GM21717 (cell line): ENCODE data around the gene DDX20.

ENCODE experiments used
- ATAC-seq: cut with Tn5 transposase; IDR thresholded peaks from one replicate; pipeline ENCODE4 v1.9.1; 2021; ENCODE audit warnings: mild to moderate bottlenecking, moderate library complexity; ENCODE audit not compliant: unreplicated experiment

DDX20 gene

GRCh38 chr1:111746614-111746999, 9.1 kb upstream of the DDX20 start:
- no peak for ATAC-seq

DNA sequence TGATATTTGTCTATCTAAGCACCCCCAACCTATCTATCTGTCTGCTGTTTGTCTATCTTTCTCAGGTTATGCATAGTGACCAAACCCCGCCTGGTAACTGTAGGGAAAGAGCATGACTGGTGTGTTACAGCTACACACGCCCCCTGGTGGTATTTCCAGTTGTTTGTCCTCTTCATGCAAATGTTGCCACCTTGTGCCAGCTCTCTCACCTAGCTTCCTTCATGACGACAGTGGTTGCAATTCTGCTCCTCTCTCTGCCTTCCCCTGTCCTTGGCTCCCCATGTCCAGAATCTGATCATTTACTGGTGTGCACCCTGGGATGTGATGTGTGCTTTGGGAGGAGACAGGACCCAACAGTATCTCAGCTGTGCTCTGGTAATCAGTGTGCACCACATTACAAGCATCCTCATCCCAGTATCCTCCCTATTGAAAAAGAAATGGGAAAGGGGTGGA, 8.4 kb upstream of the DDX20 start:
- peak; percentile 48 for ATAC-seq

- no peak for ATAC-seq
Measured at GRCh38 chr1:111747947-111748346, 7.8 kb upstream of the DDX20 start.

- ATAC-seq: no peak
Measured at GRCh38 chr1:111749628-111750027, 6.1 kb upstream of the DDX20 start.

- no peak for ATAC-seq
Measured at GRCh38 chr1:111750856-111751255, 4.8 kb upstream of the DDX20 start.

- ATAC-seq: no peak
Measured at GRCh38 chr1:111751906-111752575, 3.7 kb upstream of the DDX20 start.

GRCh38 chr1:111754984-111755330, 744 bp upstream of the DDX20 start:
- peak; percentile 22 for ATAC-seq

DNA sequence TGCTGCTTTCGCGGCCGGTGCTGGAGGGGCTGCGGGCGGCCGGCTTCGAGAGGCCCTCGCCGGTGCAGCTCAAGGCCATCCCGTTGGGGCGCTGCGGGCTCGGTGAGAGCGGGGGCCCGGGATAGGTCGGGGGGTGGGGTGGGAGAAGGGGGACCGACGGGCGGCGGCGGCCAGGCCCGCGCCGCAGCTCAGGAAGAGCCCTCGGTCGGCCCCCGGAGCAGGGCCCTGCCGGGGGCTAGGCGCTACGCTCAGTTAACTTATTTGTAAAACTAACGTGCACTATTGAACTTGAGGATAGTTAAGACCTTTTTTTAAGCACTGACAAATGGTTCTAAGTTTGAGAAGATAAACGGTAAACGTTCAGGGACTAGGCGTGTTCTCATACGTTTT, 418 bp downstream of the DDX20 start:
- ATAC-seq: no peak

DNA sequence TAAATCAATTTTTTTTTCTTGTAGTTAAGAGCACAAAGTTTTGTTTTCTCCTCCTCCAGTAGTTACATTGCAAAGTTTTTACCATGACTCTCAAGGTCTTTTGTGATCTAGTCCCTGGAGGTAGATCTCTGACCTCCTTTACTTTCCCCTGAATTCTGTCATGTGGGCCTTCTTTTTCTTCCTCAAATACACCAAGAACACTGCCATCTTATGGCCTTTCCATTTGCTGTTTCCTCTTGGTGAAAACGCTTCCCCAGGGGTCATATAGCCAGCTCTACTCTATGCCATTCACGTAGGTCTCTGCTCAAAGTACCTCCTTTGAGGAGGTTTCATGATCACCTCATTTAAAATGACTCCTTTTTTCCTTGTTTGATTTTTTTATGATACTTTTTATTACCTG, 2.7 kb downstream of the DDX20 start:
- ATAC-seq: no peak

DNA sequence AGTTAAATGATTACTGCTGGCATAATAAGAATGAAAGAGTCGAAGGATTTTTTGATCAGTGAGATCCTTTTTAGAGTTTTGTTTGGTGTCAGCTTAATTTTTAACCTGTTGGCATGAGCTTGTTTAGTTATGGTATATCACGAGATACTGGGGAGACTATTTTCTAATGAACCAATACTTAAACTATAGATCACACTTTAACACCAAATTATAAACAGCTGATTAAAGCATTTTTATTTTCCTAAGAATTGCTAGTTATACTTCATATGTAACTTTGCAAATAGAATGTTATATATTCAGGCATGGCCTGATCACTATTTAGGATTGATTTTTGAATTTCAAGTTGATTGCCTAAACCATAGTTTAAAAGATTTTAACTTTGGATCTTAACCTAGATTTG, 6.0 kb downstream of the DDX20 start:
- no peak for ATAC-seq

DNA sequence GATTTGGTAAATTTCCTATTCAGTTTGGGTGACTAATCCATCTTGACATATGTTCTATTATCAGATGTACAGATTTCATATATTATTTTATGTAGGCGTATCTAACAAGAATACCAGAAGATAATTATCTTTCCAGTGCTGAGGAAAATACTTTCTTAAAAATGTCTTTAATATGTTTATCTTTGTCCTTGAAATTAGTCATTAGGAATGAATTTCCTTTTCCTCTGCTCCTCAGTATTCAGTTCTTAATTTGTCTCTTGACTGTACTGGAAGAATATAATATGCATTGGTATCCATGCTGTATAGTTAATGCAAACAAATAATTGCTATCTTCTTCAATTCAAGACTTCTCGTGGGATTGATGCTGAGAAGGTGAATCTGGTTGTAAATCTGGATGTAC, 6.6 kb downstream of the DDX20 start:
- ATAC-seq: no peak

DNA sequence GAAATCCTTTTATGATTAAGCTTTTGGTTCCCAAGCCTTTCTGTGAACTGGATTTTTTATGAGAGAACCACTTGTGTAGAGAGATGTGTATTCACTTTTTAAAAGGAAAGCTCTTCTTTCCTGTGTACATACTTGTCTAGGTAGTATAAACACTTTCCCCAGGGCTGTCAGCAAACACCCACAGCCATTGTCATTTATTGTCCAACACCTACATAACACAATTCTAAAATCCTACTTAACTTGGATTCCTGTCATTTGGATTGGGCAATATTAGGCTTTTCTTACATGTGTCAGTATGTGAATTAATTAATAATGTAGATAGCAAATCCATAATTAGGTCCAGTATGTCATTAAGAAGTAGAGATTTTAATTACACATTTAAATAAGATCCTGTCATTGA, 12.3 kb downstream of the DDX20 start:
- no peak for ATAC-seq

- no peak for ATAC-seq
Measured at GRCh38 chr1:111768625-111769024, 12.9 kb downstream of the DDX20 start.

- ATAC-seq: no peak
Measured at GRCh38 chr1:111769517-111770146, 13.9 kb downstream of the DDX20 start.

DNA sequence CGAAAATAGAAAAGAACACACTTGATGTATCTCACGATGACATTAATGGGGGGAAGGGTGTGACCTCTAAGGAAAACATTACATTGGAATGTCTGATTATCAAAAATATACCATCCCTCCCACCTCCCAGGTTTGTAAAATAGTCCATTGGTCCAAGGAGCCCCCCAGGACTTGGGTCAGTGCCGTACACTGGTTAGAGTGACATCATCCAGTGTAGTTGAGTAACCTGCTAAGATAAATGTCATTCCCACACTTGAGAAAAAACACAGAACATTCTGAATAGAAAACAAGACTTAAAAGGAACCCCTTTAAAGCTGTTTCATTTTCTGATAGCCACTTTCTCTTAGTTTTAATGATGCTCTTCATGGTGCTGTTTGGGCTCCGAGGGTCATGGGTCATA, 15.2 kb downstream of the DDX20 start:
- no peak for ATAC-seq

- no peak for ATAC-seq
Measured at GRCh38 chr1:111775966-111776365, 20.3 kb downstream of the DDX20 start.

- ATAC-seq: no peak
Measured at GRCh38 chr1:111776391-111776790, 20.7 kb downstream of the DDX20 start.

DNA sequence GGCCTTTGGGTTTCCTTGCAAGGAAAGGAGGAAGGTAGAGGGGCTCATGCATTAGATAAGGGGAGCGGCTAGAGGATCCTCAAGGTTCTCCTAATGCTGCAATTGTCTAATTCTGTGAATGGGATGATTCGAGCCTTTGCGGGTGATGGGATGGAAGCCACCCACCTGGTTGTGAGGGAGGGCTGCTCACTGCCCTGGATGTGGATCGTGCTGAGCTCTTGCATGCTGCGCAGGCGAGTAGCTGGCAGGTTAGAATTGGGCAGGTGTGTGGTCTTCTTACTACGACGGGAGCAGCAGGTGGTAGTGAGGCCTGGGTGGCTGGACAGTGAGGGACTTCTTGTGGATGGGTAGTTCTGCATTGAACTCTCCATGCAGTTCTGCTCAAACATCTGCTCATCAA, 21.2 kb downstream of the DDX20 start:
- ATAC-seq: no peak

- no peak for ATAC-seq
Measured at GRCh38 chr1:111777301-111777700, 21.6 kb downstream of the DDX20 start.

- ATAC-seq: no peak
Measured at GRCh38 chr1:111778066-111778465, 22.4 kb downstream of the DDX20 start.

DNA sequence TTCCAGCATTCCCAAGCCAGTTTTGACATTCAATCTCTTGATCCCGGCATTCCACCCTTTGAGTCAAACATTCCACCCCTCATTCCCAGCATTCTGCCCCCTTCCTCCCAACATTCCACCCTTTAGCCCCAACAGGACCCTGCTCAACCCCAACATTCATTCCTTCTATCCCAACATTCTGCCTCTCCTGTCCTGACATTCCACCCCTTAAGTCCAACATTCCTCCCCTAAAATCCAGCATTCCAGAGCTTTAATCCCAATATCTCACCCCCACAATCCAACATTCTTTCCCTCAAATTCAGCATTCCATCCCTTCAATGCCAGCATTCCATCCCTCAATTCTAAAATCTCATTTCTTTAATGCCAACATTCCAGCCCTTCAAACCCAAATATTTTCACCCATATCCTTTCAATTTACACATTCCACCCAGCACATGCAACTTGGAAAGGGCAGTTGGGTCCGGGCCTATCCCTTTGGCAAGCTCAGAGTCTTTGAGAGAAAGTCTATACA, 22.9 kb downstream of the DDX20 start:
- ATAC-seq: no peak

DNA sequence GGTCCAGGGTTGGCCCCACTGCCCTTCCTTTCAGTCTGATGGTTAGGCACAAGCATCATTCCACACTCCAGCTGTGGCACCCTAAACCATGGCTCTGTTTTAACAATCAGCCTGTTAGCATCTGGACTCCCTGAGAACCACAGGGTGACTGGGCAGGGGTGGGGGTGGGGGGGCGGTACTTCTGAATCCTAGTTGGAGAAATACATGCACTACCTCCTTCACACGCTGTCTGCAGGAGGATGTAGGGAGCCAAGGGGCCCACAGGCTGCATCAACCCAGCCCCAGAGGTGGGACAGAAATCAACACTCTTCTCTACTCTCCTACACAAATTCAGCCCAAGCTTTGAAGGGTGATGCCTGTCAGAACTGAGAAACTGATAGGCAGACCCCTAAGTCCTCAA, 23.8 kb downstream of the DDX20 start:
- no peak for ATAC-seq
